MM.1S (cell line): ENCODE data around the gene SUPT3H.

Source experiments
- EZH2 ChIP-seq: fragments of 300-600 bp; sonication (generic); optimal IDR thresholded peaks from 2 replicates; pipeline ENCODE3; 2017; ENCODE audit warnings: low read depth, mild to moderate bottlenecking, antibody characterized with exemption, low read length, mixed read lengths
- EZH2phosphoT487 ChIP-seq: fragments of 300-600 bp; sonication (generic); IDR thresholded peaks from 2 replicates; pipeline ENCODE4 v1.6.1; 2018; ENCODE audit warnings: antibody characterized with exemption, low read length
- TF ChIP-seq, protein P1 (sequence below): fragments of 300-600 bp; sonication (generic); IDR thresholded peaks from 2 replicates; pipeline ENCODE4 v1.5.1; 2016; ENCODE audit warnings: antibody characterized with exemption, low read length, mixed read lengths

DNA sequence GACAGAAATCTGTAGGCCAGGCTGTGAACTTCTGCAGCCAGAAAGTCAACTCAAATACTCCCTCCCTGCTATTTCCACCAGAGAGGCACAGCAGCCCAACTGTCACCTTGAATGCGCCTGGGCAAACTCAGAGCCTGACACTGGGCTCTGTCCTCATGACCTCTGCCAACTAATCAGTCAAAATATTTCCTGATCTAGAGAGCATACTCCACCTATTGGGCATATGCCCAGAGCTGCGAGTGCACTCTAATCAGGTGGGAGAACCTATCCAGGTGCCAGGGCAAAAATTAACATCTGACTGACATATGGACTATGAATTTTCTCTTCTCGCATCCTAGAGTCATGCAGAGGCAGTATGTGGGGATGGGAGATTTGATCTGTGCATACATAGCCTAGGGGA, 455.9 kb downstream of the SUPT3H start:
- TF ChIP-seq, protein P1, sequence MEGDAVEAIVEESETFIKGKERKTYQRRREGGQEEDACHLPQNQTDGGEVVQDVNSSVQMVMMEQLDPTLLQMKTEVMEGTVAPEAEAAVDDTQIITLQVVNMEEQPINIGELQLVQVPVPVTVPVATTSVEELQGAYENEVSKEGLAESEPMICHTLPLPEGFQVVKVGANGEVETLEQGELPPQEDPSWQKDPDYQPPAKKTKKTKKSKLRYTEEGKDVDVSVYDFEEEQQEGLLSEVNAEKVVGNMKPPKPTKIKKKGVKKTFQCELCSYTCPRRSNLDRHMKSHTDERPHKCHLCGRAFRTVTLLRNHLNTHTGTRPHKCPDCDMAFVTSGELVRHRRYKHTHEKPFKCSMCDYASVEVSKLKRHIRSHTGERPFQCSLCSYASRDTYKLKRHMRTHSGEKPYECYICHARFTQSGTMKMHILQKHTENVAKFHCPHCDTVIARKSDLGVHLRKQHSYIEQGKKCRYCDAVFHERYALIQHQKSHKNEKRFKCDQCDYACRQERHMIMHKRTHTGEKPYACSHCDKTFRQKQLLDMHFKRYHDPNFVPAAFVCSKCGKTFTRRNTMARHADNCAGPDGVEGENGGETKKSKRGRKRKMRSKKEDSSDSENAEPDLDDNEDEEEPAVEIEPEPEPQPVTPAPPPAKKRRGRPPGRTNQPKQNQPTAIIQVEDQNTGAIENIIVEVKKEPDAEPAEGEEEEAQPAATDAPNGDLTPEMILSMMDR = no peak
- TF ChIP-seq EZH2phosphoT487 (no peak), EZH2 (no peak)
